MV-4-11 (cell line): ENCODE data around the gene SLC25A19.
A peak's percentile ranks its signal among the peaks of the same experiment; 100 is the strongest.

Experiments
- DNase-seq: peaks from one replicate; lab custom pipeline; 2025; lab: John Stamatoyannopoulos, UW

SLC25A19 gene

GRCh38 chr17:75241502-75241901, 47.7 kb downstream of the SLC25A19 start:
- no peak for DNase-seq

- no peak for DNase-seq
These were observed 48.1 kb downstream of the SLC25A19 start for GRCh38 chr17:75241143-75241430.

- DNase-seq, result peak; percentile 28
These were observed 48.7 kb downstream of the SLC25A19 start for GRCh38 chr17:75240394-75241142.

- DNase-seq, result no peak
These were observed 49.3 kb downstream of the SLC25A19 start for GRCh38 chr17:75239778-75240393.

- no peak for DNase-seq
These were observed 50.0 kb downstream of the SLC25A19 start for GRCh38 chr17:75239214-75239613.

- DNase-seq, result peak; percentile 61
These were observed 50.5 kb downstream of the SLC25A19 start for GRCh38 chr17:75238684-75239191.

GRCh38 chr17:75238020-75238580, 51.1 kb downstream of the SLC25A19 start:
- DNase-seq, result no peak

GRCh38 chr17:75237100-75238014, 51.9 kb downstream of the SLC25A19 start:
- no peak for DNase-seq

- no peak for DNase-seq
These were observed 56.4 kb downstream of the SLC25A19 start for GRCh38 chr17:75232786-75233185.

GRCh38 chr17:75231741-75232464, 57.3 kb downstream of the SLC25A19 start:
- no peak for DNase-seq

- no peak for DNase-seq
These were observed 58.2 kb downstream of the SLC25A19 start for GRCh38 chr17:75231071-75231470.

GRCh38 chr17:75228847-75229246, 60.4 kb downstream of the SLC25A19 start:
- peak; percentile 72 for DNase-seq

GRCh38 chr17:75228305-75228704, 60.9 kb downstream of the SLC25A19 start:
- DNase-seq, result peak; percentile 97

GRCh38 chr17:75227729-75228128, 61.5 kb downstream of the SLC25A19 start:
- DNase-seq, result no peak

GRCh38 chr17:75225016-75225415, 64.2 kb downstream of the SLC25A19 start:
- no peak for DNase-seq
